OCI-LY3 (cell line): Measurements from ENCODE around the gene ELFN2.

Source experiments
- CTCF ChIP-seq: fragments of 200-600, 300-600 bp; sonication (generic); IDR thresholded peaks from 2 replicates; pipeline ENCODE4 v1.5.1; 2014; ENCODE audit warnings: antibody characterized with exemption, low read length, low read depth
- EZH2phosphoT487 ChIP-seq: fragments of 200-600 bp; shearing (Covaris generic); IDR thresholded peaks from 2 replicates; pipeline ENCODE4 v1.6.1; 2018; ENCODE audit warnings: antibody characterized with exemption, mixed run types, low read depth

- TF ChIP-seq CTCF (no peak), EZH2phosphoT487 (no peak)
Measured at GRCh38 chr22:37325039-37325395, 102.3 kb downstream of the ELFN2 start.
